ENCODE measurements around the gene TC2N. TPM values are rescaled to one million over a fixed set of nuclear protein-coding genes. Genes with fewer than 3 reads are reported as not detected.

Gene TC2N
- total RNA-seq, result 5.9 and 7.9 TPM in 2 replicates

DNA sequence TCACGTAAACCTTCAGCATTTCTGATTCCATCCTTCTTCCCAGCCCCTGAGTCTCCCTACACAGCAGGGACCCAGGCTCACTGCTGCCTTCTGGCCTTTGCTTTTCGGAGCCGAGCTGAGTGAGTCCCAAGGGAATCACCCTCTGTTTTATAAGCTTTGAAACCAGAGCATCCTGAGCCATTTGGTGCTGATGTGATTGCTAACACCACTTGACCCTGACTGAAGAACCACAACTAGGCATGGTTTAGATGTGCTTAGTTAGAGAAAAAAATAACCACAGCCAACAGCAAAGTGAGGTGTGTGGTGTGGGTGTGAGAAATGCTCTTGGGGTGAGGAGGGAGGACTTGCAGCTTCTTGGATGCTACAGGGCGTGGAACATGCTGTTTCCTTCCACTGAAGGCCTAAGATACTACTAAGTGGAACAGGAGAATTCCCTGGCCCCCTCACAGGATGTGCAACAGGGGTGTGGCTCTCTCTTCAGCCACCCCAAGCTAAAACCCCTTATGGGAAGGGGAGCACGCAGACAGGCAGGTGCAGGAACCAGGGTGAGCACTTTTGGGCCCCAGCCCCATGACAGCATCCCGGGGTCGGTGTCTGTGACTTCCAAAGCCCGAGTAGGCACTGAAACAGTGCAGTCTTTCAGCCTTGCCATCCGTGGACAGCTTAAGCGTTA, at the start of gene TC2N:
TC2N (minus strand) TSS at position 221 of the 673 bp plus-strand sequence. CDS start 53,767 bp downstream, outside the sequence.

GRCh38 chr14:91731986-91732385, 135.3 kb downstream of the TC2N start, which contains the start of gene CATSPERB:
Gene CATSPERB, minus strand, starts transcription at chr14:91732086. Its CDS starts 2,607 bp downstream, at chr14:91729479.

Other genes starting within 250 kb of the TC2N start
- not detected in 2 replicates for gene CATSPERB, start 135.4 kb downstream of the TC2N start, total RNA-seq
- gene FBLN5, start 80.2 kb upstream of the TC2N start, total RNA-seq, result 3.5 and 4.2 TPM in 2 replicates
- 27.7 and 32.2 TPM in 2 replicates for gene TRIP11, start 172.5 kb upstream of the TC2N start, total RNA-seq
- gene ATXN3, start 239.0 kb upstream of the TC2N start, total RNA-seq, result 25.5 and 25.9 TPM in 2 replicates